ENCODE data around the gene AK2.

DNA sequence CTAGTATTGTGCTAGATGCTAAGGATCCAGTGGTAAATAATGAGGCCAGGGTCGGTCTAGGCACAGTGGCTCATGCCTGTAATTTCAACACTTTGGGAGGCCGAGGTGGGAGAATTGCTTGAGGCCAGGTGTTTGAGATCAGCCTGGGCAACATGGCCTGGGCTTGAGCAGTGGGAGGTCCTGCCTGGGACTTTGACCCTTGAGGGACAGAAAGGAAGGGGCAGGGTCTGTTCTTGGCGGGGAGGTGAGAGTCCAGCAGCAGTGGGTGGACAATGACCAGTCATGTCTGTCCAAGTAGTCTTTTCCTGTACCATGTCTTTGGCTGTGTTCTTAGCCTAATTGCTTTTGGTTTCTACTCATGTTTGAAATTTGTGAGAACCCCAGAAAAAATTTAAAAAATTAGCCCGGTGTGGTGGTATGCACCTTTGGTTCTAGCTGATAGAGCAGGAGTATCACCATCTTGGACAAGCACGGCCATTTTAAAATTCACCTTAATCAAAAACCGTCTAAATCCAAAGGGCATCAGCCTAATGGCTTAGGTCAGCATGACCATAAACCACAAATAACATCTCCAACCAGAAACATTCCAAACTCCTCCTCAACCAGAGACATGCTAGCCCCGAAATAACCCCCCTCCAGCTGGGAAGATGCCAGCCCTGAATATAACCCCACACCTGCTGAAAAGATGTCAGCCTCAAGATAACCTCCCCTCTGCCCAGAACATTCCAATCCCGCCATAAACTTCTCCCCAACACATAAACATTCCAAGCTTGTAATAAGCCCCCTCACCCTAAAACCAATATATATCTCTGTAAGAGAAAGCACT is 6.8 kb upstream of the AK2 start:
- no peak for TF ChIP-seq POLR2AphosphoS5 (IDR thresholded peaks at IDR 0.05; ENCODE audit: insufficient read depth in 1 of 2, low read depth in 1 of 2)
- TF ChIP-seq, protein P1, sequence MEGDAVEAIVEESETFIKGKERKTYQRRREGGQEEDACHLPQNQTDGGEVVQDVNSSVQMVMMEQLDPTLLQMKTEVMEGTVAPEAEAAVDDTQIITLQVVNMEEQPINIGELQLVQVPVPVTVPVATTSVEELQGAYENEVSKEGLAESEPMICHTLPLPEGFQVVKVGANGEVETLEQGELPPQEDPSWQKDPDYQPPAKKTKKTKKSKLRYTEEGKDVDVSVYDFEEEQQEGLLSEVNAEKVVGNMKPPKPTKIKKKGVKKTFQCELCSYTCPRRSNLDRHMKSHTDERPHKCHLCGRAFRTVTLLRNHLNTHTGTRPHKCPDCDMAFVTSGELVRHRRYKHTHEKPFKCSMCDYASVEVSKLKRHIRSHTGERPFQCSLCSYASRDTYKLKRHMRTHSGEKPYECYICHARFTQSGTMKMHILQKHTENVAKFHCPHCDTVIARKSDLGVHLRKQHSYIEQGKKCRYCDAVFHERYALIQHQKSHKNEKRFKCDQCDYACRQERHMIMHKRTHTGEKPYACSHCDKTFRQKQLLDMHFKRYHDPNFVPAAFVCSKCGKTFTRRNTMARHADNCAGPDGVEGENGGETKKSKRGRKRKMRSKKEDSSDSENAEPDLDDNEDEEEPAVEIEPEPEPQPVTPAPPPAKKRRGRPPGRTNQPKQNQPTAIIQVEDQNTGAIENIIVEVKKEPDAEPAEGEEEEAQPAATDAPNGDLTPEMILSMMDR (IDR thresholded peaks at IDR 0.05) = no peak
